Kidney (tissue), 14 donors: ENCODE data around the gene NAA40. TPM values are rescaled to one million over a fixed set of nuclear protein-coding genes. Genes with fewer than 3 reads are reported as not detected.

ENCODE experiments used
- DNase-seq, 5 donors: peaks; one replicate each; pipeline ENCODE4 v3.0.0-alpha.2; 2013 to 2020
- FAIRE-seq: peaks from 2 replicates; lab custom pipeline; 2012; peaks lifted over from hg19 to GRCh38; lab: Jason Lieb, UNC
- H3K27ac ChIP-seq, 2 donors: one replicate each; pipeline ENCODE4 v1.7.0; 2013; ENCODE audit warnings: low read depth in 2 of 2, low read length in 2 of 2, inconsistent platforms in 1 of 2
- H3K27me3 ChIP-seq: one replicate; pipeline ENCODE4 v1.7.1; 2013; ENCODE audit warnings: low read length, inconsistent platforms; ENCODE audit not compliant: control insufficient read depth, insufficient read depth
- H3K36me3 ChIP-seq, 3 donors: one replicate each; pipeline versions ENCODE4 v1.7.0 to v1.7.1; 2013; ENCODE audit warnings: low read length in 3 of 3, control low read depth in 1 of 3, inconsistent platforms in 1 of 3; ENCODE audit not compliant: insufficient read depth in 3 of 3, control insufficient read depth in 2 of 3
- H3K4me1 ChIP-seq, 3 donors: one replicate each; pipeline versions ENCODE4 v1.7.0 to v1.7.1; 2013; ENCODE audit warnings: low read length in 3 of 3, inconsistent platforms in 1 of 3, low read depth in 1 of 3; ENCODE audit not compliant: control insufficient read depth in 2 of 3, insufficient read depth in 2 of 3
- H3K4me3 ChIP-seq, 3 donors: one replicate each; pipeline versions ENCODE4 v1.7.0 to v1.8.1; 2013; ENCODE audit warnings: low read length in 3 of 3, control low read depth in 1 of 3, inconsistent platforms in 1 of 3
- H3K9ac ChIP-seq, 3 donors: one replicate each; pipeline versions ENCODE4 v1.7.0 to v1.7.1; 2013; ENCODE audit warnings: low read length in 3 of 3, control low read depth in 1 of 3, inconsistent platforms in 1 of 3
- H3K9me3 ChIP-seq, 3 donors: one replicate each; pipeline versions ENCODE4 v1.7.0 to v1.7.1; 2013; ENCODE audit warnings: low read length in 3 of 3, control low read depth in 1 of 3, inconsistent platforms in 1 of 3; ENCODE audit not compliant: control insufficient read depth in 2 of 3, insufficient read depth in 1 of 3
- intact Hi-C: fragments of 100-400 bp; cut with DNase I; formaldehyde crosslinking; loops from one replicate; pipeline ENCODE4 v1.11.1; 2022
- polyA plus RNA-seq: library from polyadenylated mRNA; stranded (reverse); fragments of 350-450 nt; fragmentation: Illumina TruSeq; extraction: RNeasy Lipid Tissue Mini Kit (QIAGEN cat#74804); gene quantifications from one replicate; pipeline ENCODE4 v1.2.3, GENCODE V29; 2014; ENCODE audit warnings: low read depth, low replicate concordance; ENCODE audit not compliant: insufficient read depth
- total RNA-seq: library from RNA; stranded (reverse); fragmentation: NEBNext Ultra II Directional; extraction: Animal tissue kit (Norgen Biotek cat#: 25700); gene quantifications from one replicate; pipeline ENCODE4 v1.2.1, GENCODE V29; 2021
- TF ChIP-seq, protein P1 (sequence below): IDR thresholded peaks from 3 replicates; pipeline ENCODE4 v1.5.1; 2012; ENCODE audit warnings: mild to moderate bottlenecking, moderate library complexity, borderline replicate concordance; ENCODE audit not compliant: insufficient read depth; ENCODE audit errors: extremely low read depth
- donor health status: control.
- donor health status: control.
- donor health status: control.
- donor health status: control.
- donor health status: control.
- donor health status: DM: yes; HTN: yes; CAD: no.
- donor health status: Normal renal cell carcinoma (clear cell type).

The NAA40 gene
- total and polyA plus RNA-seq, 2 donors from 2014 or later: 11.8 to 27.2 TPM

DNA sequence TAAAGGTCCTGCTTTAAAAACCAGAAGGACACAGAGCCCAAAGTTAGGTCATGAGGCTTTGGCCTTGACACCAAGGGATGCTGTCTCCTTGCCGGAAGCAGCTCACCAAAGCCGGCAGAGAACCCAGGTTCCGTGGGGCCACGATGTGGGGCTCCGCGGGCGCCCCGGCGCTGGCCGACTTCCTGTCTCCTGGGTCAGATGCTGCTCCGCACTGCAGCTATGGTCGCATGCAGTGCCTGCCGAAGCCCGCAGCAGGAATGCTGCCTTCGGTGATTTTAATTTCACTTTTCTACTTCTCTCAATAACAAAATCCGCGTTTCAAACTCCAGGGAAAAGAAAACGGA is 47.0 kb downstream of the NAA40 start:
- Histone ChIP-seq H3K27me3 (no peaks in the 10 kb centered on the region), H3K27ac (peak overlapping the region; percentile 78 to 80), H3K36me3 (peaks cover 0 to 10% (median 0%) of the 10 kb centered on the region in 3 donors), H3K9me3 (no peaks in the 10 kb centered on the region), H3K4me1 (peaks cover 0 to 13% (median 9%) of the 10 kb centered on the region in 3 donors), H3K4me3 (peak overlapping the region; percentile 68 to 92 (median 83)), H3K9ac (peak overlapping the region; percentile 32 to 70 (median 57))
- DNase-seq (peak in 1 of 5 donors; percentile 85), FAIRE-seq (no peak)
- TF ChIP-seq, protein P1, sequence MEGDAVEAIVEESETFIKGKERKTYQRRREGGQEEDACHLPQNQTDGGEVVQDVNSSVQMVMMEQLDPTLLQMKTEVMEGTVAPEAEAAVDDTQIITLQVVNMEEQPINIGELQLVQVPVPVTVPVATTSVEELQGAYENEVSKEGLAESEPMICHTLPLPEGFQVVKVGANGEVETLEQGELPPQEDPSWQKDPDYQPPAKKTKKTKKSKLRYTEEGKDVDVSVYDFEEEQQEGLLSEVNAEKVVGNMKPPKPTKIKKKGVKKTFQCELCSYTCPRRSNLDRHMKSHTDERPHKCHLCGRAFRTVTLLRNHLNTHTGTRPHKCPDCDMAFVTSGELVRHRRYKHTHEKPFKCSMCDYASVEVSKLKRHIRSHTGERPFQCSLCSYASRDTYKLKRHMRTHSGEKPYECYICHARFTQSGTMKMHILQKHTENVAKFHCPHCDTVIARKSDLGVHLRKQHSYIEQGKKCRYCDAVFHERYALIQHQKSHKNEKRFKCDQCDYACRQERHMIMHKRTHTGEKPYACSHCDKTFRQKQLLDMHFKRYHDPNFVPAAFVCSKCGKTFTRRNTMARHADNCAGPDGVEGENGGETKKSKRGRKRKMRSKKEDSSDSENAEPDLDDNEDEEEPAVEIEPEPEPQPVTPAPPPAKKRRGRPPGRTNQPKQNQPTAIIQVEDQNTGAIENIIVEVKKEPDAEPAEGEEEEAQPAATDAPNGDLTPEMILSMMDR: no peak
- intact Hi-C loops: no loop called here

DNA sequence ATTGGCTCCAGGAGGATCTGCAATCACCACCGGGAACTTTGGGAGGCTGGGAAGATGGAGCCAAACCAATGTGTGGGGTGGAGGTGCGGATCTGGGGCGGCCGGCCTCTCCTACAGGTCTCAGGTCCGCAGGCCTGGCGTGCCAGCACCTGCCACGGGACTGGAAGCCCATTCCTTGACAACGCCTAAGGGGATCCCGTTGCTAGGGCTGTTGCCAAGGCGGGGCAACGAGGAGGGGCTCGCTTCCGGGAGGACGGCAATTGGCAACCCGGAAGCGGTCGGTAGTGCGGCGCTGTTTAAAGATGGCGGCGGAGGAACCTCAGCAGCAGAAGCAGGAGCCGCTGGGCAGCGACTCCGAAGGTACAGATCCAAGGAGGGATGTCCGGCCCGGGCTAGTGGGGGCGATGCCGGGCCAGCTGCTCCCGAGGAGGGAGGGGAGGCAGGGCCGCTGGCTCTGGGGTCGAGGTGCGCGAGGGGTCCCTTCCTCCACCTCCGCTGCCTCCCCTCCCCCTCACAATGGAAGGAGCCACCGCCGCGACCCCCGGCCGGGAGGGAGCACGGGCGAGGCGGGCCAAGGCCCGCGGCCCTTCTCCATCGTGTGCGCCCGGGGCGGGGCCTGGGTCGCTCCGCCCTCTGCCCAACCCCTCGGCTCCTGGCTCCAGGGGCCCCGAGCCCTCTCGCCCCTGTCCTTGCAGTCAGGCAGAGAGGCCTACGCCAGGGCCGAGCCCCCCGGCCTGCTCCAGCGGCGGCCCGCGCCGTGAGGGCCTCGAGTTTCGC is 47.5 kb downstream of the NAA40 start, which contains the start of gene OTUB1:
TSS of gene OTUB1 (plus strand) at position 283 of the 776 bp plus-strand sequence. CDS start at position 302, 19 bp downstream.
- FAIRE-seq (no peak), DNase-seq (peak; percentile 96 to 97 (median 97))
- Histone ChIP-seq H3K36me3 (peaks cover 0 to 16% (median 2%) of the 10 kb centered on the region in 3 donors), H3K27ac (peak within 1 kb of the TSS; percentile 78 to 80), H3K9me3 (no peaks in the 10 kb centered on the region), H3K9ac (peak within 1 kb of the TSS; percentile 57 to 87 (median 70)), H3K4me3 (peak within 1 kb of the TSS; percentile 68 to 92 (median 83)), H3K27me3 (no peaks in the 10 kb centered on the region), H3K4me1 (peaks cover 0 to 13% (median 9%) of the 10 kb centered on the region in 3 donors)
- intact Hi-C loops: no loop called here
- TF ChIP-seq, protein P1: no peak

DNA sequence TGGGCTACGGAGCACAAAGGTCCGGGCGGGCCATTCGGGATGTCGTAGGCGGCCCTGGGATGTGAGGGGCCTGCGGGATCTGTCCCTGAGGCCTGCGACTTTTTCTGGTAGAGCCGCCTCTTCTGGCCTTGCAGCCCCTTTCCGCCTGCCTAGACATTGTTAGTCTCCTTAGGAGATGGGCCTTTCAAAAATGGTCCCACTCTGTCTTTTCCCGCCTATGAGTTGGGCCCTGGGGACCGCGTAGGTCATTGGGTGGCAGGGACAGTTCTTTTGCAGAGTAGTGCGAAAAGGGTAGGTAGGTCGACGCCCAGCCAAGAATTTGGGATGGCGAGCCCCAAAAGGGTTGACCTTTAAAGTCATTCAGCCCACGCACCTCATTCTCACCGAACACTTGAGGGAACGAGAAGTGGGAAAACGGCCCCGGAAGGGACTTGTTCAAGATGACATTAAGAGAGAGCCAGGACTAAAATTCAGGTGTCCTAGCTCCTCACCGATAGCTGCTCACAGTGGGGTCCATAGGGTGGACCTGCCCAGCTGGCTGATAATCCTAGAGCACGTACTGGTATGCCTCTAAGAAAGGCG is 48.2 kb downstream of the NAA40 start:
- Histone ChIP-seq H3K4me3 (peak overlapping the region; percentile 39 to 92 (median 83)), H3K36me3 (peaks cover 0 to 19% (median 2%) of the 10 kb centered on the region in 3 donors), H3K27me3 (no peaks in the 10 kb centered on the region), H3K27ac (no peak overlapping the region), H3K9ac (peak overlapping the region; percentile 4 to 87 (median 70)), H3K4me1 (peaks cover 0 to 13% (median 9%) of the 10 kb centered on the region in 3 donors), H3K9me3 (no peaks in the 10 kb centered on the region)
- intact Hi-C loops: no loop called here
- no peak for DNase-seq
- TF ChIP-seq, protein P1: no peak
- FAIRE-seq: no peak
